OCI-LY7 (cell line): ENCODE results near the gene PCP2. TPM values are rescaled to one million over a fixed set of nuclear protein-coding genes. Genes with fewer than 3 reads are reported as not detected.
A peak's percentile ranks its signal among the peaks of the same experiment; 100 is the strongest.

Source experiments
- BruUV-seq: library from RNA; stranded (reverse); fragments of 400-500 nt; replicated peaks from 2 replicates; lab custom pipeline; 2021; lab: Mats Ljungman, UMichigan
- CTCF ChIA-PET: fragments of 300-600 bp; sonication (Branson Sonifier 250); formaldehyde crosslinking; loops from one replicate; lab custom pipeline; 2022; ENCODE audit warnings: antibody characterized with exemption; ENCODE audit not compliant: unreplicated experiment; lab: Charles Lee
- POLR2A ChIA-PET: fragments of 300-600 bp; sonication (Branson Sonifier 250); formaldehyde crosslinking; loops from one replicate; lab custom pipeline; 2022; ENCODE audit warnings: antibody characterized with exemption; lab: Charles Lee
- DNase-seq: peaks from one replicate; pipeline ENCODE4 v3.0.0-alpha.2; 2015; ENCODE audit warnings: low spot score
- H2AFZ ChIP-seq: fragments of 200-600 bp; sonication (generic), shearing (Covaris generic); 2 replicates; pipeline ENCODE4 v1.6.1; 2014; ENCODE audit warnings: mild to moderate bottlenecking, antibody characterized with exemption, low read length, moderate library complexity
- H3K27ac ChIP-seq: fragments of 200-600 bp; sonication (generic); 2 replicates; pipeline ENCODE4 v1.5.1; 2014; ENCODE audit warnings: mixed run types, low read depth, mild to moderate bottlenecking, moderate library complexity, low read length, inconsistent platforms; ENCODE audit not compliant: poor library complexity, severe bottlenecking
- H3K36me3 ChIP-seq: fragments of 200-600 bp; sonication (generic); 2 replicates; pipeline ENCODE4 v1.6.1; 2014; ENCODE audit warnings: mild to moderate bottlenecking, antibody characterized with exemption, low read length, moderate library complexity, mixed read lengths; ENCODE audit not compliant: insufficient read depth
- H3K4me1 ChIP-seq: fragments of 200-600 bp; sonication (generic); 2 replicates; pipeline ENCODE4 v1.5.1; 2014; ENCODE audit warnings: mild to moderate bottlenecking, low read length; ENCODE audit not compliant: insufficient read depth, poor library complexity, severe bottlenecking
- H3K4me2 ChIP-seq: fragments of 200-600 bp; sonication (generic); 2 replicates; pipeline ENCODE4 v1.6.1; 2014; ENCODE audit warnings: mild to moderate bottlenecking, low read length
- H3K4me3 ChIP-seq: fragments of 200-600 bp; sonication (generic); 2 replicates; pipeline ENCODE4 v1.5.1; 2014; ENCODE audit warnings: mild to moderate bottlenecking, low read depth, low read length; ENCODE audit not compliant: poor library complexity, severe bottlenecking
- H3K79me2 ChIP-seq: fragments of 200-600 bp; sonication (generic); 2 replicates; pipeline ENCODE4 v1.6.1; 2016; ENCODE audit warnings: low read depth, mild to moderate bottlenecking, low read length, moderate library complexity, mixed read lengths; ENCODE audit not compliant: insufficient read depth
- H3K9me2 ChIP-seq: fragments of 200-600 bp; sonication (generic); 2 replicates; pipeline ENCODE4 v1.6.1; 2016; ENCODE audit warnings: mild to moderate bottlenecking, low read length, mixed read lengths; ENCODE audit not compliant: insufficient read depth
- H3K9me3 ChIP-seq: fragments of 200-600 bp; sonication (generic); 2 replicates; pipeline ENCODE4 v1.6.1; 2014; ENCODE audit warnings: mild to moderate bottlenecking, mixed run types, low read length, mixed read lengths
- H4K20me1 ChIP-seq: fragments of 200-600 bp; sonication (generic); 2 replicates; pipeline ENCODE4 v1.6.1; 2014; ENCODE audit warnings: mild to moderate bottlenecking, antibody characterized with exemption, low read length, moderate library complexity, mixed read lengths; ENCODE audit not compliant: insufficient read depth
- CTCF ChIP-seq: fragments of 200-600 bp; sonication (generic); conservative IDR thresholded peaks from 2 replicates; pipeline ENCODE4 v1.5.1; 2014; ENCODE audit warnings: mild to moderate bottlenecking, antibody characterized with exemption, low read length, moderate library complexity, mixed read lengths
- EZH2phosphoT487 ChIP-seq: fragments of 200-600 bp; sonication (generic); IDR thresholded peaks from 2 replicates; pipeline ENCODE4 v1.6.1; 2018; ENCODE audit warnings: low read depth, borderline replicate concordance, mild to moderate bottlenecking, mixed run types, antibody characterized with exemption, low read length, moderate library complexity, mixed read lengths
- intact Hi-C: fragments of 100-400 bp; cut with micrococcal nuclease; formaldehyde crosslinking; loops from one replicate; pipeline ENCODE4 v1.10.0; 2022; ENCODE audit not compliant: unreplicated experiment
- total RNA-seq, 2 experiments: library from RNA; depleted of rRNA in 1 of 2; stranded (reverse); fragments of >200 nt in 1 of 2; shearing (Covaris generic) in 1 of 2; gene quantifications; 2 replicates each; pipeline ENCODE4 v1.2.3, GENCODE V29; 2014 to 2022

PCP2 gene
- total RNA-seq, 2 experiments from 2014 or later, result 0.82 to 2.0 TPM

GRCh38 chr19:7637374-7638256 lies 4.1 kb upstream of the PCP2 start:
- peak; percentile 29 for DNase-seq
- peak overlapping the region; percentile 45; the same call in 1 of the 2 replicates for H2AFZ ChIP-seq

GRCh38 chr19:7636691-7637373 lies 3.3 kb upstream of the PCP2 start, which contains the start of gene STXBP2:
TSS of gene STXBP2 (plus strand) at chr19:7637110. CDS start at chr19:7637150, 40 bp downstream.
- no peaks in the 10 kb centered on the region for H3K9me2 ChIP-seq
- POLR2A ChIA-PET, result no interaction called here
- no peaks in the 10 kb centered on the region for H4K20me1 ChIP-seq
- H3K79me2 ChIP-seq, result no peaks in the 10 kb centered on the region; the same call in 1 of the 2 replicates
- peak within 1 kb of the TSS; percentile 91 for H3K4me2 ChIP-seq
- intact Hi-C loops, result no loop called here
- peak; percentile 91 for DNase-seq
- CTCF ChIA-PET, result no interaction called here
- H2AFZ ChIP-seq, result peak within 1 kb of the TSS; percentile 45; the same call in 1 of the 2 replicates
- no peak for TF ChIP-seq EZH2phosphoT487
- no peak for TF ChIP-seq CTCF
- H3K4me1 ChIP-seq, result peaks cover 15% of the 10 kb centered on the region
- peaks cover 9% of the 10 kb centered on the region; the same call in 1 of the 2 replicates for H3K36me3 ChIP-seq
- H3K4me3 ChIP-seq, result peak within 1 kb of the TSS; percentile 98
- H3K9me3 ChIP-seq, result no peaks in the 10 kb centered on the region
- BruUV-seq, result no TSS peak
- H3K27ac ChIP-seq, result no peak within 1 kb of the TSS

More at GRCh38 chr19:7637374-7638256, 4.1 kb upstream of the PCP2 start:
- TF ChIP-seq CTCF, result no peak
- no peak for TF ChIP-seq EZH2phosphoT487
- no TSS peak for BruUV-seq
- 0 out of 2 replicates have a peak, but pooled peaks cover under 1% of the 10 kb centered on the region for H3K36me3 ChIP-seq
- H3K4me2 ChIP-seq, result peak overlapping the region; percentile 91
- no peaks in the 10 kb centered on the region for H3K9me2 ChIP-seq
- H3K79me2 ChIP-seq, result no peaks in the 10 kb centered on the region; the same call in 1 of the 2 replicates
- intact Hi-C loops, result no loop called here
- peak overlapping the region; percentile 98 for H3K4me3 ChIP-seq
- ChIA-PET POLR2A (interaction anchor here (0.6 to 1.2 kb wide), 4 partner anchors 8 to 169 kb away, joined by 3 to 6 read pairs (median 4); partner anchors contain the start of genes PET100 and XAB2), CTCF (no interaction called here)
- no peaks in the 10 kb centered on the region for H4K20me1 ChIP-seq
- no peak overlapping the region for H3K27ac ChIP-seq
- H3K9me3 ChIP-seq, result no peaks in the 10 kb centered on the region
- peaks cover 15% of the 10 kb centered on the region for H3K4me1 ChIP-seq
